ELR (cell line): ENCODE results near the gene NLGN4X.

Experiments
- DNase-seq: peaks from one replicate; pipeline ENCODE4 v3.0.0-alpha.2; 2015; ENCODE audit warnings: low read depth

NLGN4X gene

GRCh38 chrX:6228720-6229119 is at the start of gene NLGN4X:
Gene NLGN4X, minus strand, starts transcription at chrX:6228867. Its CDS starts 77,401 bp downstream, at chrX:6151466.
- DNase-seq = no peak

- DNase-seq = no peak
Measured at GRCh38 chrX:6266041-6266440, 37.4 kb upstream of the NLGN4X start.

GRCh38 chrX:6262959-6263358 is 34.3 kb upstream of the NLGN4X start:
- DNase-seq = no peak

- DNase-seq = no peak
Measured at GRCh38 chrX:6257025-6257424, 28.4 kb upstream of the NLGN4X start.

- DNase-seq = no peak
Measured at GRCh38 chrX:6244666-6245065, 16.0 kb upstream of the NLGN4X start.

- no peak for DNase-seq
Measured at GRCh38 chrX:6238576-6238975, 9.9 kb upstream of the NLGN4X start.

GRCh38 chrX:6227935-6228334 is 732 bp downstream of the NLGN4X start:
- DNase-seq = no peak

GRCh38 chrX:6227453-6227835 is 1.2 kb downstream of the NLGN4X start:
- DNase-seq = no peak

GRCh38 chrX:6226596-6227452 is 1.8 kb downstream of the NLGN4X start:
- no peak for DNase-seq

GRCh38 chrX:6225911-6226595 is 2.6 kb downstream of the NLGN4X start:
- no peak for DNase-seq

GRCh38 chrX:6225288-6225910 is 3.3 kb downstream of the NLGN4X start:
- DNase-seq = no peak

- DNase-seq = no peak
Measured at GRCh38 chrX:6223516-6223915, 5.2 kb downstream of the NLGN4X start.

GRCh38 chrX:6210230-6210629 is 18.4 kb downstream of the NLGN4X start:
- DNase-seq = no peak

GRCh38 chrX:6203462-6204215 is 25.0 kb downstream of the NLGN4X start:
- no peak for DNase-seq

GRCh38 chrX:6199486-6199885 is 29.2 kb downstream of the NLGN4X start:
- DNase-seq = no peak

GRCh38 chrX:6187256-6187655 is 41.4 kb downstream of the NLGN4X start:
- DNase-seq = no peak

GRCh38 chrX:6184900-6185515 is 43.7 kb downstream of the NLGN4X start:
- DNase-seq = no peak

GRCh38 chrX:6175914-6176313 is 52.8 kb downstream of the NLGN4X start:
- DNase-seq = no peak

GRCh38 chrX:6170424-6170823 is 58.2 kb downstream of the NLGN4X start:
- no peak for DNase-seq

- DNase-seq = no peak
Measured at GRCh38 chrX:6169407-6169806, 59.3 kb downstream of the NLGN4X start.

- DNase-seq = no peak
Measured at GRCh38 chrX:6163721-6164120, 64.9 kb downstream of the NLGN4X start.

GRCh38 chrX:6159468-6159867 is 69.2 kb downstream of the NLGN4X start:
- DNase-seq = no peak
